PC-3 (cell line): ENCODE measurements around the gene KBTBD12. TPM values are rescaled to one million over a fixed set of nuclear protein-coding genes. Genes with fewer than 3 reads are reported as not detected.

ENCODE experiments used
- ATAC-seq: fragments of 200-7000 bp; cut with Tn5 transposase; 2 replicates; pipeline ENCODE4 v1.9.1; 2020; ENCODE audit warnings: mild to moderate bottlenecking, moderate library complexity
- BruUV-seq: library from RNA; stranded (reverse); fragments of 400-500 nt; replicated peaks from 2 replicates; lab custom pipeline; 2021; lab: Mats Ljungman, UMichigan
- CTCF ChIA-PET: fragments of 300-600 bp; sonication (Branson Sonifier 250); formaldehyde crosslinking; loops from one replicate; lab custom pipeline; 2022; ENCODE audit warnings: antibody characterized with exemption; lab: Charles Lee
- POLR2A ChIA-PET: fragments of 300-600 bp; sonication (Branson Sonifier 250); formaldehyde crosslinking; loops from one replicate; lab custom pipeline; 2022; ENCODE audit warnings: antibody characterized with exemption; ENCODE audit not compliant: unreplicated experiment; lab: Charles Lee
- DNase-seq: peaks from one replicate; pipeline ENCODE4 v3.0.0-alpha.2; 2015
- H2AFZ ChIP-seq: fragments of 300-600 bp; sonication (generic); 2 replicates; pipeline ENCODE4 v1.6.0; 2016; ENCODE audit warnings: antibody characterized with exemption, low read length
- H3F3A ChIP-seq: fragments of 300-600 bp; sonication (generic); one replicate; pipeline ENCODE4 v1.6.0; 2017; ENCODE audit warnings: antibody characterized with exemption, low read length, control low read depth, mild to moderate bottlenecking; ENCODE audit not compliant: unreplicated experiment
- H3K27ac ChIP-seq: fragments of 300-600 bp; sonication (generic); 2 replicates; pipeline ENCODE4 v1.5.1; 2016; ENCODE audit warnings: mild to moderate bottlenecking, low read length
- H3K27me3 ChIP-seq: fragments of 300-600 bp; sonication (generic); 2 replicates; pipeline ENCODE4 v1.6.1; 2016; ENCODE audit warnings: low read length, mixed read lengths
- H3K36me3 ChIP-seq: fragments of 300-600 bp; sonication (generic); 2 replicates; pipeline ENCODE4 v1.6.1; 2016; ENCODE audit warnings: low read depth, mixed run types, low read length, mixed read lengths
- H3K4me1 ChIP-seq: fragments of 300-600 bp; sonication (generic); 2 replicates; pipeline ENCODE4 v1.5.1; 2016; ENCODE audit warnings: low read length; ENCODE audit not compliant: insufficient read depth
- H3K4me2 ChIP-seq: fragments of 300-600 bp; sonication (generic); 2 replicates; pipeline ENCODE4 v1.6.0; 2016; ENCODE audit warnings: low read length
- H3K4me3 ChIP-seq: fragments of 300-600 bp; sonication (generic); 2 replicates; pipeline ENCODE4 v1.5.1; 2016; ENCODE audit warnings: mild to moderate bottlenecking, low read length, mixed read lengths
- H3K79me2 ChIP-seq: fragments of 300-600 bp; sonication (generic); 2 replicates; pipeline ENCODE4 v1.6.1; 2017; ENCODE audit warnings: low read length, mixed read lengths
- H3K9ac ChIP-seq: fragments of 300-600 bp; sonication (generic); 2 replicates; pipeline ENCODE4 v1.6.0; 2016; ENCODE audit warnings: mild to moderate bottlenecking, low read length
- H3K9me2 ChIP-seq: fragments of 300-600 bp; sonication (generic); replicated peaks from 2 replicates; pipeline ENCODE4 v1.6.1; 2016; ENCODE audit warnings: mixed run types, low read length, mixed read lengths
- H3K9me3 ChIP-seq: fragments of 300-600 bp; sonication (generic); 2 replicates; pipeline ENCODE4 v1.6.1; 2016; ENCODE audit warnings: low read length, mixed read lengths
- H4K20me1 ChIP-seq: fragments of 300-600 bp; sonication (generic); 2 replicates; pipeline ENCODE4 v1.6.1; 2016; ENCODE audit warnings: low read length, mixed read lengths
- EZH2 ChIP-seq: fragments of 300-600 bp; sonication (generic); IDR thresholded peaks from one replicate; pipeline ENCODE4 v1.6.1; 2017; ENCODE audit warnings: antibody characterized with exemption, mild to moderate bottlenecking, low read length; ENCODE audit not compliant: unreplicated experiment
- EZH2phosphoT487 ChIP-seq: fragments of 300-600 bp; sonication (generic); IDR thresholded peaks from 2 replicates; pipeline ENCODE4 v1.6.1; 2018; ENCODE audit warnings: mild to moderate bottlenecking, antibody characterized with exemption, low read length, borderline replicate concordance
- intact Hi-C: fragments of 100-400 bp; cut with micrococcal nuclease; formaldehyde crosslinking; loops from 2 replicates; pipeline ENCODE4 v1.9.0; 2023
- total RNA-seq: library from RNA; depleted of rRNA; stranded (reverse); fragments of >200 nt; gene quantifications from 2 replicates; pipeline ENCODE4 v1.2.3, GENCODE V29; 2014
- TF ChIP-seq, protein P1 (sequence below): fragments of 300-600 bp; sonication (generic); conservative IDR thresholded peaks from 2 replicates; pipeline ENCODE4 v1.5.1; 2017; ENCODE audit warnings: antibody characterized with exemption, low read depth, mild to moderate bottlenecking, low read length

Gene KBTBD12
- total RNA-seq, 1 experiment from 2014 or later: not detected

DNA sequence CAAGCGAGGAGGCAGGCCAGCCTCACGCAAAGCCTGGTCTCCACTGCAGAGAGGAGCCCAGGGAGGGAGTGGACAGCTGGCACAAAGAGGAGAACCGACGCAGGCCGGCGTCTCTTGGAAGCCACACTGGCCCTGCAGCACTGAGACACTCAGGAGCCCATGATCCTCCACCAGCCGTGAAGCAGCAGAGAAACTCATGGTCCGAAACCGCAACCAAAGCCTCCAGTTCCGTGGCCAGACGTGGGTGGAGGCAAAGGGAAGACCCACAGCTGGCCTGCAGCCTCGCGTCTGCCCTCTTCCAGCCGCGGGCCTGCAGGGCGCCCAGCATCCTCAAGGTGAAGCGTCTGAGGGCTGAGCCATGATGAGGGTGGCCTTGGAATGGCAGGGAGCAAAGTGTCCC lies 75.0 kb downstream of the KBTBD12 start:
- H3K9ac ChIP-seq: no peak overlapping the region
- H3K79me2 ChIP-seq: no peaks in the 10 kb centered on the region
- CTCF ChIA-PET: no interaction called here
- no peak overlapping the region for H3K4me2 ChIP-seq
- no peaks in the 10 kb centered on the region for H3K9me2 ChIP-seq
- no peak overlapping the region for H3K27ac ChIP-seq
- H3K36me3 ChIP-seq: no peaks in the 10 kb centered on the region
- POLR2A ChIA-PET: no interaction called here
- no peak overlapping the region for H2AFZ ChIP-seq
- H3K9me3 ChIP-seq: no peaks in the 10 kb centered on the region
- DNase-seq (no peak), ATAC-seq (no peak)
- no peak overlapping the region for H3K4me3 ChIP-seq
- TF ChIP-seq EZH2phosphoT487 (no peak), EZH2 (no peak)
- TF ChIP-seq, protein P1, sequence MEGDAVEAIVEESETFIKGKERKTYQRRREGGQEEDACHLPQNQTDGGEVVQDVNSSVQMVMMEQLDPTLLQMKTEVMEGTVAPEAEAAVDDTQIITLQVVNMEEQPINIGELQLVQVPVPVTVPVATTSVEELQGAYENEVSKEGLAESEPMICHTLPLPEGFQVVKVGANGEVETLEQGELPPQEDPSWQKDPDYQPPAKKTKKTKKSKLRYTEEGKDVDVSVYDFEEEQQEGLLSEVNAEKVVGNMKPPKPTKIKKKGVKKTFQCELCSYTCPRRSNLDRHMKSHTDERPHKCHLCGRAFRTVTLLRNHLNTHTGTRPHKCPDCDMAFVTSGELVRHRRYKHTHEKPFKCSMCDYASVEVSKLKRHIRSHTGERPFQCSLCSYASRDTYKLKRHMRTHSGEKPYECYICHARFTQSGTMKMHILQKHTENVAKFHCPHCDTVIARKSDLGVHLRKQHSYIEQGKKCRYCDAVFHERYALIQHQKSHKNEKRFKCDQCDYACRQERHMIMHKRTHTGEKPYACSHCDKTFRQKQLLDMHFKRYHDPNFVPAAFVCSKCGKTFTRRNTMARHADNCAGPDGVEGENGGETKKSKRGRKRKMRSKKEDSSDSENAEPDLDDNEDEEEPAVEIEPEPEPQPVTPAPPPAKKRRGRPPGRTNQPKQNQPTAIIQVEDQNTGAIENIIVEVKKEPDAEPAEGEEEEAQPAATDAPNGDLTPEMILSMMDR: no peak
- BruUV-seq: no TSS peak
- peaks cover 19% of the 10 kb centered on the region for H3K4me1 ChIP-seq
- H3K27me3 ChIP-seq: no peaks in the 10 kb centered on the region
- H3F3A ChIP-seq: no peaks in the 10 kb centered on the region
- intact Hi-C loops: no loop called here
- no peaks in the 10 kb centered on the region for H4K20me1 ChIP-seq

DNA sequence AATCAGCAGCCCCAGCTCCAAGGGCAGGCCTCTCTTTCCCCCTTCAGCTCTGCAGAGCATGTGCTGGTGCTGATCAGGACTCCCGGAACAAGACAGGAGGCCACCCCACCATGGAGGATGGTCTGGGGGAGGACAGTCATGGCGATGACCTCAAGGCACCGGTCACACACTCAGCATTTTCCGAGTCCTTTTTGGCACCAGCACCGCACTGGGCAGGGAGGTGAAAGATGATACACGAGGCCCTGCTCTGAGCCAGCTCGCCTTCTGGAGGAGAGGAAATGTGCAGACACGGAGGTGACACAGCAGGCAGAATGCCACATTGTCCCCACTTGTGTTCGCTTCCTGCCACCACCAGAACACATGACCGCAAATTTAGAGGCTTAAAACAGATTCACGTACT lies 75.4 kb downstream of the KBTBD12 start:
- Histone ChIP-seq H3K4me3 (no peak overlapping the region), H3K4me1 (peaks cover 19% of the 10 kb centered on the region), H2AFZ (no peak overlapping the region), H3K79me2 (no peaks in the 10 kb centered on the region), H3K4me2 (no peak overlapping the region), H4K20me1 (no peaks in the 10 kb centered on the region), H3K9me3 (no peaks in the 10 kb centered on the region), H3K9ac (no peak overlapping the region), H3K27me3 (no peaks in the 10 kb centered on the region), H3K9me2 (no peaks in the 10 kb centered on the region), H3F3A (no peaks in the 10 kb centered on the region), H3K27ac (no peak overlapping the region), H3K36me3 (no peaks in the 10 kb centered on the region)
- no peak for ATAC-seq
- ChIA-PET CTCF (no interaction called here), POLR2A (no interaction called here)
- intact Hi-C loops: no loop called here
- no peak for DNase-seq
- no TSS peak for BruUV-seq
- TF ChIP-seq EZH2 (no peak), EZH2phosphoT487 (no peak)
- TF ChIP-seq, protein P1: no peak

DNA sequence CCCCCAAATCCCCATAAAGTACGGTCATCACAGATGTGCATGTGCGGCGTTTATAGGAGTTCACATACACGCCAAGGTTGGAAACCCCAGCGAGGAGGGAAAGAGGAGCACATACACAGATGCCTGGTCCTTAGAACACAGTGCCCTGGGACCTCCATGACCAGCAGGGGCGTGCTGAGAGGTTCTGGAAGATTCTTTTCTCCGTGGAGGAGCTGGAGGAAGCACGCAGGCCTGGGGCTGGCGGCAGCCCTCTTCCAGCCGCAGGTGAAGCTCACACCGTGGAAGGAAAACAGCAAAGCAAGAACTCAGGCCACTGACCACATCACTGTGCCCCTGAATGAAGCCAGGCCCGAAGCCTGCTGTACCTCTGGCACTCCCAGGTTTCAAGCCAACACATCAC lies 76.2 kb downstream of the KBTBD12 start:
- Histone ChIP-seq H3K79me2 (no peaks in the 10 kb centered on the region), H4K20me1 (no peaks in the 10 kb centered on the region), H3K9ac (no peak overlapping the region), H3K9me3 (no peaks in the 10 kb centered on the region), H3K4me2 (no peak overlapping the region), H3K4me3 (no peak overlapping the region), H3K27me3 (no peaks in the 10 kb centered on the region), H3K4me1 (peaks cover 19% of the 10 kb centered on the region), H3K27ac (no peak overlapping the region), H3K9me2 (no peaks in the 10 kb centered on the region), H3F3A (no peaks in the 10 kb centered on the region), H2AFZ (no peak overlapping the region), H3K36me3 (no peaks in the 10 kb centered on the region)
- CTCF ChIA-PET: no interaction called here
- no TSS peak for BruUV-seq
- intact Hi-C loops: no loop called here
- DNase-seq: no peak
- POLR2A ChIA-PET: no interaction called here
- no peak for ATAC-seq
- no peak for TF ChIP-seq EZH2phosphoT487
